Mammary epithelial cell (primary cell): Measurements from ENCODE around the gene KAZN.

ENCODE experiments used
- EZH2 ChIP-seq: IDR thresholded peaks from 2 replicates; pipeline ENCODE4 v1.6.1; 2012; ENCODE audit warnings: low read length, inconsistent platforms, borderline replicate concordance
- TF ChIP-seq, protein P1 (sequence below), 2 donors: IDR thresholded peaks in 1 of 2; conservative IDR thresholded peaks in 1 of 2; 2 replicates each; pipeline ENCODE4 v1.5.1; 2011 to 2012; ENCODE audit warnings: inconsistent platforms in 2 of 2, low read length in 2 of 2, mild to moderate bottlenecking in 2 of 2, control low read depth in 1 of 2, low read depth in 1 of 2; ENCODE audit not compliant: insufficient read depth in 1 of 2; ENCODE audit errors: extremely low read depth in 1 of 2

- TF ChIP-seq, protein P1, sequence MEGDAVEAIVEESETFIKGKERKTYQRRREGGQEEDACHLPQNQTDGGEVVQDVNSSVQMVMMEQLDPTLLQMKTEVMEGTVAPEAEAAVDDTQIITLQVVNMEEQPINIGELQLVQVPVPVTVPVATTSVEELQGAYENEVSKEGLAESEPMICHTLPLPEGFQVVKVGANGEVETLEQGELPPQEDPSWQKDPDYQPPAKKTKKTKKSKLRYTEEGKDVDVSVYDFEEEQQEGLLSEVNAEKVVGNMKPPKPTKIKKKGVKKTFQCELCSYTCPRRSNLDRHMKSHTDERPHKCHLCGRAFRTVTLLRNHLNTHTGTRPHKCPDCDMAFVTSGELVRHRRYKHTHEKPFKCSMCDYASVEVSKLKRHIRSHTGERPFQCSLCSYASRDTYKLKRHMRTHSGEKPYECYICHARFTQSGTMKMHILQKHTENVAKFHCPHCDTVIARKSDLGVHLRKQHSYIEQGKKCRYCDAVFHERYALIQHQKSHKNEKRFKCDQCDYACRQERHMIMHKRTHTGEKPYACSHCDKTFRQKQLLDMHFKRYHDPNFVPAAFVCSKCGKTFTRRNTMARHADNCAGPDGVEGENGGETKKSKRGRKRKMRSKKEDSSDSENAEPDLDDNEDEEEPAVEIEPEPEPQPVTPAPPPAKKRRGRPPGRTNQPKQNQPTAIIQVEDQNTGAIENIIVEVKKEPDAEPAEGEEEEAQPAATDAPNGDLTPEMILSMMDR (conservative IDR thresholded peaks at IDR 0.05 in 1 of 2, IDR thresholded peaks at IDR 0.05 in 1 of 2; ENCODE audit: extremely low read depth in 1 of 2, insufficient read depth in 1 of 2, low read depth in 1 of 2, low read length in 2 of 2): no peak
- no peak for TF ChIP-seq EZH2
Measured at GRCh38 chr1:14909920-14910460, 311.5 kb downstream of the KAZN start.
